Measurements from ENCODE around the gene CDCP2.

The CDCP2 gene

DNA sequence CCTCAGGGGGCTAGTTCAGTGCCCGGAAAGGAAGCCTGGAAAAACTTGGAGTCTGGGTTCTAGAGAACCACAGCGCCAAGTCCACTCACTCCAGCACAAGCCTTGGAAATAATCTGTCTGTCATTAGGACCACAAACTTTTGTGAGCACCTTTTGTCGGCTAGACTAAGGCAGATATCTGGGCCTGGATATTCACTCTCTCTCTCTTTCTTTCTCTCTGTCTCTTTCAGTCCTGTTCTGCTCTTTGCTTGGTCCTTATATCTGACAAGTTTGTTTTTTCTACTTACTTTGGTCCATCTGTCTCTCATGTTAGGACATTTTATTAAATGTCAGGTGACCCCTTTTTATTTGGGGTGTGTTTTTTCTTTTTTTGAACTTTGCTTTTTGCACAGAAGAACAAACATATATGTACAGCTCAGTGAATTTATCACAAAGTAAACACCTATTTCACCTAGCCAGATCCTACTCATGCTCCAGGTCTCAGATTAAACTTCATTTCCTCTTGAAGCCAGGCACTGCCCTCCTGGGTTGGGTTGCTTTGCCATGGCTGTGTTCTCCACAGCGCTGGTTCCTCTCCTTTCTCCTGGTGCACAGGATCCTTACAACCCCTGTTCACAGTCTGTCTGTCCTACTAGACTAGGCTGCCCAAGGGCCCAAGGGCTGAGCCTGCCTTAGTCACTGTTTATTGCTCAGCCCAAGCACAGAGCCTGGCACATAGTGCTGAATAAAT, 58.6 kb downstream of the CDCP2 start:
- TF ChIP-seq, protein P1, sequence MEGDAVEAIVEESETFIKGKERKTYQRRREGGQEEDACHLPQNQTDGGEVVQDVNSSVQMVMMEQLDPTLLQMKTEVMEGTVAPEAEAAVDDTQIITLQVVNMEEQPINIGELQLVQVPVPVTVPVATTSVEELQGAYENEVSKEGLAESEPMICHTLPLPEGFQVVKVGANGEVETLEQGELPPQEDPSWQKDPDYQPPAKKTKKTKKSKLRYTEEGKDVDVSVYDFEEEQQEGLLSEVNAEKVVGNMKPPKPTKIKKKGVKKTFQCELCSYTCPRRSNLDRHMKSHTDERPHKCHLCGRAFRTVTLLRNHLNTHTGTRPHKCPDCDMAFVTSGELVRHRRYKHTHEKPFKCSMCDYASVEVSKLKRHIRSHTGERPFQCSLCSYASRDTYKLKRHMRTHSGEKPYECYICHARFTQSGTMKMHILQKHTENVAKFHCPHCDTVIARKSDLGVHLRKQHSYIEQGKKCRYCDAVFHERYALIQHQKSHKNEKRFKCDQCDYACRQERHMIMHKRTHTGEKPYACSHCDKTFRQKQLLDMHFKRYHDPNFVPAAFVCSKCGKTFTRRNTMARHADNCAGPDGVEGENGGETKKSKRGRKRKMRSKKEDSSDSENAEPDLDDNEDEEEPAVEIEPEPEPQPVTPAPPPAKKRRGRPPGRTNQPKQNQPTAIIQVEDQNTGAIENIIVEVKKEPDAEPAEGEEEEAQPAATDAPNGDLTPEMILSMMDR (IDR thresholded peaks at IDR 0.05; ENCODE audit: extremely low read depth, insufficient read depth, missing control alignments), result no peak
- in situ Hi-C loops (cut with MboI; ENCODE audit: low pct_unique_long_range_greater_than_20kb, low sequenced_read_pairs, unreplicated experiment), result no loop called here
- DNase-seq (ENCODE audit: low spot score), result no peak

DNA sequence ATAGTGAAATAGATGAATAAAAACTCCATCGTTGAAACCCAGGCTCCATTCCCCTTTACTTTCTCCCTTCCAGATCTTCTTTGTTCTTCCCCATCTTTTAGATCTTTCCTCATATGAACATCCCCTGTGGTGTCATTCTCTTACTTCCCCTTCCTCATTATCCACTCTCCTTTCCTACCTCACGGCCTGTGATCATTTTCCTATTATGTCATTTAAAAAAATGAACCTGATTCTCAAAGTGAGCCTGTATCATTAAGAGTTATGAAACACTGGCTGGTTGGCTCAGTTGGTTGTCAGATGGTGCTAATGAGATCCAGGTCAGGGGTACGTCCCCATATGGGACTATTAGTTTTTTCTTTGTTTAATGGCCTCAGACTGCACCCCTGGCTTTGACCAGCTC, 61.1 kb downstream of the CDCP2 start:
- TF ChIP-seq, protein P1 (IDR thresholded peaks at IDR 0.05; ENCODE audit: extremely low read depth, insufficient read depth, missing control alignments), result no peak
- in situ Hi-C loops (cut with MboI; ENCODE audit: low pct_unique_long_range_greater_than_20kb, low sequenced_read_pairs, unreplicated experiment), result no loop called here
- no peak for DNase-seq (ENCODE audit: low spot score)

DNA sequence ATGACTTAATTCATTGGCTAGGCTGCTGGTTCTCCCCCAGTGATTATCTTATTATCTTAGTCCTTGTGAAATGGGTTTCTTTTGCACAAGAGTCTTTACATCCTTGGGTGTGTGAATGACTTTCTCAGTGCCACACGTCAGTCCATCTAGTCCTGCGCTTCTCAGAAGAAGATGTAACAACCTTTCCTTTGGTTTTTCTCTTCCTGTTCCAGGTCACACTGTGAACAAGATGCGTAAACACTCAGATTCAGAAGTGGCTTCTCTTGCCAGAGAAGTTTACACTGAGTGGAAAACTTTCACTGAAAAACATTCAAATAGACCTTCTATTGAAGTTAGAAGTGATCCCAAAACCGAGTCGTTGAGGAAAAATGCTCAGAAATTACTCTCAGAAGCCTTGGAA, 64.4 kb downstream of the CDCP2 start:
- in situ Hi-C loops (cut with MboI; ENCODE audit: low pct_unique_long_range_greater_than_20kb, low sequenced_read_pairs, unreplicated experiment), result no loop called here
- DNase-seq (ENCODE audit: low spot score), result no peak
- TF ChIP-seq, protein P1 (IDR thresholded peaks at IDR 0.05; ENCODE audit: extremely low read depth, insufficient read depth, missing control alignments), result no peak

DNA sequence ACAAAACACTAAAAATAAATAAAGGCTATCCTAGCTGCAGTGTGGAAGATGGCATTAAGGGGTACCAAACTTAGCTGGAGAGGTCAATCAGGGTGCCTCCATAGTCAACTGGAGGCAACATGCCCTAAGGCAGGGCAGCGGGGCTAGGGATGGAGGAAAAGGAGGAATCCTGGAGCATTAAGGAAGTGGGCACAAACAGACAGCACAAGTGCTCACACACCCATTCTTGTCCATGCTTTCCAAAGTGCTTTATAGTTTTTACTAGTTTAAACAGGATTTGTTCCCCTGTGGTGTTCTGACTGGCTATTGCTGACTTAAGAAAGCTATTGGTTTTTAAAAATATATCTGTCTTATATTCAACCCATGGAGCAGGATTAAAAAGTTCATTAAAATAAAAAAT, 66.0 kb downstream of the CDCP2 start:
- no peak for DNase-seq (ENCODE audit: low spot score)
- TF ChIP-seq, protein P1 (IDR thresholded peaks at IDR 0.05; ENCODE audit: extremely low read depth, insufficient read depth, missing control alignments), result no peak
- in situ Hi-C loops (cut with MboI; ENCODE audit: low pct_unique_long_range_greater_than_20kb, low sequenced_read_pairs, unreplicated experiment), result no loop called here

DNA sequence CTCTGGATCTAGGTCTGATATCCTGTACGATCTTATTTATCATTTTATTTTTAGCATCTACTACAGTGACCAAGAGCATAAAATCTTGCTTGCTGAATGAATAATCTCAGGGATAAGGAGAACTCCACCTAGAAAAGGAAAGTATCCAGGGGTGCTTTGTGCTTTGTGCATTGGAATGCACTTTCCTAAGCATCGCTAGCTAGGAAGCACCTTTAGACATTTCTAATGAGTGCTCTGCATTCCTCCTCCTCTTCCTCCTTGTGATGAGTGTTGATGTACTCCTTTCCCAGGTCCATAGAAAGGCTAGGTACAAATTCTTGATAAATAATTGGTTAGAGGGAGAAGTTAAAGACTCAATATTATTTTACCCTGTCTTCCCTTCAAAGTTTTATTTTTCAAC, 68.0 kb downstream of the CDCP2 start:
- TF ChIP-seq, protein P1 (IDR thresholded peaks at IDR 0.05; ENCODE audit: extremely low read depth, insufficient read depth, missing control alignments), result no peak
- no peak for DNase-seq (ENCODE audit: low spot score)
- in situ Hi-C loops (cut with MboI; ENCODE audit: low pct_unique_long_range_greater_than_20kb, low sequenced_read_pairs, unreplicated experiment), result no loop called here
